HEK293T (cell line): ENCODE results near the gene SLC8A1.

Experiments used
- ARNT ChIP-seq: fragments of 450-650 bp; IDR thresholded peaks from 2 replicates; pipeline ENCODE4 v1.6.1; 2017; ENCODE audit warnings: mild to moderate bottlenecking
- BHLHE40 ChIP-seq: fragments of 450-650 bp; IDR thresholded peaks from 2 replicates; pipeline ENCODE4 v1.6.1; 2016; ENCODE audit warnings: mild to moderate bottlenecking, moderate library complexity, borderline replicate concordance
- CTBP1 ChIP-seq: fragments of 450-650 bp; IDR thresholded peaks from 2 replicates; pipeline ENCODE4 v1.6.1; 2016; ENCODE audit warnings: borderline replicate concordance
- ELF4 ChIP-seq: fragments of 450-650 bp; IDR thresholded peaks from 2 replicates; pipeline ENCODE4 v1.6.1; 2017; ENCODE audit warnings: antibody characterized with exemption
- FOXA1 ChIP-seq: fragments of 450-650 bp; IDR thresholded peaks from 2 replicates; pipeline ENCODE4 v1.6.1; 2016; ENCODE audit warnings: mild to moderate bottlenecking
- FOXK2 ChIP-seq: fragments of 450-650 bp; IDR thresholded peaks from 2 replicates; pipeline ENCODE4 v1.6.1; 2016; ENCODE audit warnings: mild to moderate bottlenecking
- FOXM1 ChIP-seq: fragments of 450-650 bp; IDR thresholded peaks from 2 replicates; pipeline ENCODE4 v1.6.1; 2017; ENCODE audit warnings: mild to moderate bottlenecking, borderline replicate concordance
- HDGF ChIP-seq: fragments of 450-650 bp; IDR thresholded peaks from 2 replicates; pipeline ENCODE4 v1.6.1; 2017; ENCODE audit warnings: antibody characterized with exemption, borderline replicate concordance
- L3MBTL2 ChIP-seq: fragments of 450-650 bp; conservative IDR thresholded peaks from 2 replicates; pipeline ENCODE4 v1.6.1; 2016; ENCODE audit warnings: mild to moderate bottlenecking
- NFRKB ChIP-seq: fragments of 450-650 bp; IDR thresholded peaks from 2 replicates; pipeline ENCODE4 v1.6.1; 2016; ENCODE audit warnings: mild to moderate bottlenecking, moderate library complexity
- SP1 ChIP-seq: fragments of 450-650 bp; IDR thresholded peaks from 2 replicates; pipeline ENCODE4 v1.6.1; 2017
- SUZ12 ChIP-seq: fragments of 450-650 bp; IDR thresholded peaks from 2 replicates; pipeline ENCODE4 v1.6.1; 2016; ENCODE audit warnings: mild to moderate bottlenecking
- TARDBP ChIP-seq: fragments of 450-650 bp; IDR thresholded peaks from 2 replicates; pipeline ENCODE4 v1.6.1; 2016
- ZNF384 ChIP-seq: fragments of 450-650 bp; IDR thresholded peaks from 2 replicates; pipeline ENCODE4 v1.6.1; 2016

DNA sequence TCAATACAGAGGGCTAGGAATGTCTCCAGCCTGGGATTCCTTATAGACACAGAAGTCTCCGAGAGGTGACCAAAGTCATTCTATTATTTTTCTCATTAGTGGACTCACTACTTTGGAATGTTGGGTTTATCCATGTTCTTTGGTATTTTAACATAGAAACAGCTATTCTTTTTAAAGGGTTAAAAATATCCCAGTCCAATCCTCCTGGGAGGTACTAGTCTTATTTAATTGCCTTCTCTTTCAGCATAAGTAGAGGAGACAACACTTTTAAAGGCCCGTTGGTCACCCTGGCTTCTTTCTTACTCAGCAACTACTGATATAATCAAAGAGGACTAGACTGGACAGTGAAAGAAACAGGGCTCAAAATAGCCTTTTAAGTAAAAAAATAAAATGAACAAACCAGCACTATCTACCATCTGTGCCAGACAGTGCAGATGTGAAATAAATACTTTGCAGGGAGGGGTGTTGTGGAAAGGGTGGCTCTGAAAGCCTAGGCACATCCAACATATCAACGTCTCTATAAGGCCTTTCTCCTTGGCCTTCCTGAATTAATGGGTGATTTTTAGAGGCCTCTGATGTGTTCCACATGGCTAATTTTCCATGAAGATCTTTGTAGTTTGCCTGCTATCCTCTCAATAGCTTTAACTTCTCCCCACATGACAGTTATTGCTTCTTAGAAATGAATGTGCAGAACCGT is 338.5 kb downstream of the SLC8A1 start:
- TF ChIP-seq FOXK2 (no peak), FOXM1 (no peak), BHLHE40 (no peak), HDGF (no peak), TARDBP (no peak), L3MBTL2 (no peak), SP1 (no peak), ELF4 (no peak), SUZ12 (no peak), ZNF384 (no peak), ARNT (no peak), CTBP1 (no peak), NFRKB (no peak), FOXA1 (no peak)
